Choroid plexus epithelial cell (primary cell): Measurements from ENCODE around the gene SDCCAG8.

Experiments used
- DNase-seq: peaks from one replicate; pipeline ENCODE4 v3.0.0-alpha.2; 2010; ENCODE audit warnings: low read depth
- H3K4me3 ChIP-seq: 2 replicates; pipeline ENCODE4 v1.5.1; 2011; ENCODE audit warnings: low read depth, mild to moderate bottlenecking, control low read depth, low read length, moderate library complexity
- TF ChIP-seq, protein P1 (sequence below): conservative IDR thresholded peaks from 2 replicates; pipeline ENCODE4 v1.5.1; 2011; ENCODE audit warnings: low read depth, mild to moderate bottlenecking, control low read depth, inconsistent platforms, low read length, moderate library complexity

SDCCAG8 gene

DNA sequence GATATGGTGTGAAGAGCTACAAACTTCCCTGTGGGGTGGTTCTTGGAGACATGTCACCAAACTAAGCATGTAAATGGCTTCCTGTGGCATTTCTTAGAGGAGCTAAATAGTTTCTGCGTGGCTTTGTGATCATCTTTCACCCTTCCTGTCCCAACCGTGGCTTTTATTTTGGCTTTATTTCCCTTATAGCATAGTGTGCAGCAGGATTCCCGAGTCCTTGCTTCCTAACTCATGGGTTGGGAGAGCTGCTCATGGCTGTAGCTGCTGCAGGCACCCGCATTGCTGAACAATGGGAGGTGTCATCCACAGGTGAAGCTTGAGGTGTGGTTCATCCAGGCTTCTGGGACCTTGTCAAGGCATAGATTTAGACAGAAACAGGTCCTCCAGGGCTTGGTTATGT is 192.0 kb downstream of the SDCCAG8 start:
- TF ChIP-seq, protein P1, sequence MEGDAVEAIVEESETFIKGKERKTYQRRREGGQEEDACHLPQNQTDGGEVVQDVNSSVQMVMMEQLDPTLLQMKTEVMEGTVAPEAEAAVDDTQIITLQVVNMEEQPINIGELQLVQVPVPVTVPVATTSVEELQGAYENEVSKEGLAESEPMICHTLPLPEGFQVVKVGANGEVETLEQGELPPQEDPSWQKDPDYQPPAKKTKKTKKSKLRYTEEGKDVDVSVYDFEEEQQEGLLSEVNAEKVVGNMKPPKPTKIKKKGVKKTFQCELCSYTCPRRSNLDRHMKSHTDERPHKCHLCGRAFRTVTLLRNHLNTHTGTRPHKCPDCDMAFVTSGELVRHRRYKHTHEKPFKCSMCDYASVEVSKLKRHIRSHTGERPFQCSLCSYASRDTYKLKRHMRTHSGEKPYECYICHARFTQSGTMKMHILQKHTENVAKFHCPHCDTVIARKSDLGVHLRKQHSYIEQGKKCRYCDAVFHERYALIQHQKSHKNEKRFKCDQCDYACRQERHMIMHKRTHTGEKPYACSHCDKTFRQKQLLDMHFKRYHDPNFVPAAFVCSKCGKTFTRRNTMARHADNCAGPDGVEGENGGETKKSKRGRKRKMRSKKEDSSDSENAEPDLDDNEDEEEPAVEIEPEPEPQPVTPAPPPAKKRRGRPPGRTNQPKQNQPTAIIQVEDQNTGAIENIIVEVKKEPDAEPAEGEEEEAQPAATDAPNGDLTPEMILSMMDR, result no peak
- no peak for DNase-seq
- H3K4me3 ChIP-seq, result no peak overlapping the region

DNA sequence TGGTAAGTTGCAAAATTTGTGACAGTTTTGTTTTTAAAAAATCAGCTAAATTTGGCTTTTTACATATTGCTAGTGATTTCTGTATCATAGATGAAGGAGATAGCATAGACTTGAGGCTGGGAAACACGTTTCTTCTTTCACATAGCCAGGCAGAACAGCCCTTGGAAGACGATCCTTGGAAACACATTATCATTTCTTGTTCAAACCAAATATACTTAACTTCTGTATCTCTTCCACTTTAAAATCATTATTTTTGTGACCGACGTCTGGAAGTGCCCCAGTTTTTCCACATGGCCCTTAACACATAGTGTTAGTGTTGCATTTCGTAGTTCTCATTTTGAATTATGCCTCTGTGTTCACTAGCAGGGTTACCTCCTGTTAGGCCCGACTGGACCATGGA is 193.5 kb downstream of the SDCCAG8 start:
- no peak overlapping the region for H3K4me3 ChIP-seq
- TF ChIP-seq, protein P1, result no peak
- DNase-seq, result no peak

DNA sequence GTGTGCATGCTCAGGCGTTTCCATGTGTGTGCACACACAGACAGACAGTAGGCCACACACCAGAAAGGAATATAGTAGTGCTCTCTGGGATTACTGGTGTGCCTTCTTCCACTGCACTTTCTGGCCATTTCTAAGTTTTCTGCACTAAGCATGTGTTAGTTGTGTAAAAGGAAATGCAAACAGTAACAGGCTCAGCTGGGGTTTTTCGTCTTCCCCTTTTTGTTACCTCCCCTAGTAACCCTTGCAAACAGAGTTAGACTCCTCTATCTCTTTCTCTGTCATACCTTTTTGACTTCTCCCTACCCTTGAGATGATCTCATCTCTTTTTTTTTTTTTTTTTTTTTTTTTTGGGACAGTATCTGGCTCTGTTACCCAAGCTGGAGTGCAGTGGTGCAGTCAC is 196.3 kb downstream of the SDCCAG8 start:
- TF ChIP-seq, protein P1, result no peak
- no peak for DNase-seq
- no peak overlapping the region for H3K4me3 ChIP-seq

DNA sequence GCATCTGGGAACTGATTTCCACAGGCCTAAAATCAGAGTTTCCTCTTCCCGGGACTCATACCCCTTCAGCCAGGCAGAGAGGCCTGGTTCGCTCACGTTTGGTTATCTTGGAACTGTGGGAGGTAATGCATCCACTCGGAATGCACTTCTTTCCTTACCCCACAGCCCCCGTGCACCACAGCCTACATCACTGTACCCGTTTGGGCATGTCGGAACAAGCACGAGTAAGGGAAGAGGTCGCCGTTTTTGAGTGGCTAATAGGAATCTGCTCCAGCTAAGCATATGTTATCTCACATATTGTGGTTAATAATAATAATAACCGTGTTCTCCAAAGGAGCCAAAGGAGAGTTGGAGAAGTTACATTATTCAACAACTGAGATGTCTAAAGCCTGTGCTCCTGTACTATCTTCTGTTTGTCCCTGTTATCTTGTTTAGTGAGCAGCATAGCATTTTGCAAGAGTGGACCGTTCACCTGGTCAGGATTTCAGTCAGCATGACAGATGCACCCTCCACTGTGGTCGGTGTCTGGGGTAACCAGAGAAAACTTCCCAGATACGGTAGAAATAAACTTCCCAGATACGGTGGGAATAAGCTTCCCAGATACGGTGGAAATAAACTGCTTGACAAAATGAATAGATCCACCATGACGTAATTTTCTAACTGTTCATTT is 198.6 kb downstream of the SDCCAG8 start:
- TF ChIP-seq, protein P1, result no peak
- DNase-seq, result no peak
- H3K4me3 ChIP-seq, result no peak overlapping the region

DNA sequence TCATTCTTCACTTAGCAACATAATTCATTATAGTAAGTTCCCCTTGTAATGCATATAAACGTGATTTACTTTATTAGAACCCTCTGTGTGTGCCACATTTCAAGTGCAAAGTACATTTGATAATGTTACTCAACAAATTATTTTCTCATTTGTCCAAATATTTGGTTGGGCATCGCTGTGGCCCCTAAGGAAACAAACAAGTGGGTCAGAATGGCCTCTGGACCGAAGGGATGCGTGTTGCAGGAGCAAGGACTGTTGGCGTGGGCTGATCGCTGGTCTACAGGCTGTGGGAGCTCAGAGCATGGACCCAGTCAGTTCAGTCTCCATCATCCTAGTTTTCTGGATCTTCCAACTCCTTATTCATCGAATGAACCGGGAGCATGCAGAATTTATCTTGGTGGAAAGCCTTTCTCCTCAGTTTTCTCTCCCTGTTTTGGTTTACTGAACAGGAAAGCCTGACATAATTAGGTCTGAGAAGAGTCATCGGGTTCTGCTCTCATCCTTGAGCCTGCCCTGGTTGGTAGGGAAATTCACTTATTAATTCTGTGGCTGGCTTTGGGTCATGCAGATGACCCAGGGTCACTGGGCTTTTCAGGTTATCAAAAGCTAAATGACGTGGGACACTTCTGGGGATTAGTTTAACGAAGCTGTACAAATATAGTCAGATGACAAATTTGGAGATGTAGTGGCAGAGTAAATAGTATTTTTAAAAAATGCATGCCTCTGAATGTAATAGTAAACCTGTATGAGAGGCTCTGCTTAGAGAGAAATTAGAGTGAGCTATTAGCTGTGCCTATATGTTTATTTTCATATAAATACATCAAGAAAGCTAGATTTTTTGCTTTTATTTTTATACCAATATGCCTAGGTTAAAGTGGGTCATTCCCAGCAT is 200.2 kb downstream of the SDCCAG8 start:
- no peak overlapping the region for H3K4me3 ChIP-seq
- TF ChIP-seq, protein P1, result no peak
- no peak for DNase-seq

DNA sequence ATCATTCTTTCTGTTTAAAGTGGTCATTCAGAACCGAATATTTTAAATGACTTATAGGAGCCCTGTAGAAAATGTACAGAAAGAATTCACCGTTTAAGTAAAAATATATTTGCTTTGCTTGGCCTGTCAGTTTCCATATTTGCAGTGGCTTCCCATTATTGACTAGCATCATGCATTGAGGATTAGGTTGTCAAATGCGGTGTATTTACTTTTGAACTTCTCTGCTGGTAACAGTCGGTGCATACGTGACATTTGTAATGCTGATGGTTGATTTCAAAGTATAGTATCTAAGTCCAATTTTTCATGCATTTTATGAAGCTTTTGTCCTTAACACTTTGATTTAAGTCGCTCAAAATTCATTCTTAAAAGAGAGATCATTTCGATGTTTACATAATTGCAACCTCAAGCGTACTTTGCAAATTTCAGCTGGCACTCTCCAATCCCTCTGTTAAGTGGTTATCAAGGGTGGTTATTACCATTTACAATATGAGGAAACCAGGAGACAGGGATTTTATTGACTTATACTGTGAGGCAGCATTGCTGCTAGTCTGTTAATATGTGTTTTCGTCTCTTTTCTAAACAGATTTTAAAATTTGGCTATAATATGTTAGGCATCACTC is 201.6 kb downstream of the SDCCAG8 start:
- TF ChIP-seq, protein P1, result no peak
- H3K4me3 ChIP-seq, result no peak overlapping the region
- DNase-seq, result no peak
